NT2/D1 (cell line): ENCODE data around the gene MAP2.
"Not testable (repeated sequence)": the region's sequence is repeated elsewhere in the genome, so short reads cannot be mapped to it uniquely, and the experiment has no call there.

Experiments used
- DNase-seq: peaks from one replicate; pipeline ENCODE4 v3.0.0-alpha.2; 2011; ENCODE audit warnings: low read depth, low spot score
- H3K27me3 ChIP-seq: 2 replicates; pipeline ENCODE4 v1.6.0; 2011; ENCODE audit warnings: mild to moderate bottlenecking; ENCODE audit not compliant: insufficient read length, insufficient read depth
- H3K36me3 ChIP-seq: 2 replicates; pipeline ENCODE4 v1.6.1; 2011; ENCODE audit warnings: mild to moderate bottlenecking, low read length, mixed read lengths; ENCODE audit not compliant: insufficient read depth, insufficient read length
- H3K4me1 ChIP-seq: 2 replicates; pipeline ENCODE4 v1.5.1; 2011; ENCODE audit not compliant: insufficient read depth, insufficient read length
- H3K4me3 ChIP-seq: 2 replicates; pipeline ENCODE4 v1.5.1; 2011; ENCODE audit warnings: low read depth; ENCODE audit not compliant: insufficient read length
- H3K9ac ChIP-seq: 2 replicates; pipeline ENCODE4 v1.6.0; 2011; ENCODE audit warnings: low read depth; ENCODE audit not compliant: insufficient read length
- H3K9me3 ChIP-seq: 2 replicates; pipeline ENCODE4 v1.5.1; 2011; ENCODE audit warnings: mild to moderate bottlenecking, low read length; ENCODE audit not compliant: insufficient read depth
- SUZ12 ChIP-seq: IDR thresholded peaks from 2 replicates; pipeline ENCODE4 v1.6.1; 2011; ENCODE audit not compliant: insufficient read length, insufficient read depth; ENCODE audit errors: extremely low read depth
- YY1 ChIP-seq: IDR thresholded peaks from 2 replicates; pipeline ENCODE4 v1.6.1; 2011; ENCODE audit not compliant: insufficient read length, insufficient read depth
- ZNF274 ChIP-seq: IDR thresholded peaks from 2 replicates; pipeline ENCODE4 v1.6.1; 2011; ENCODE audit warnings: mild to moderate bottlenecking, low read depth, low read length

The MAP2 gene

DNA sequence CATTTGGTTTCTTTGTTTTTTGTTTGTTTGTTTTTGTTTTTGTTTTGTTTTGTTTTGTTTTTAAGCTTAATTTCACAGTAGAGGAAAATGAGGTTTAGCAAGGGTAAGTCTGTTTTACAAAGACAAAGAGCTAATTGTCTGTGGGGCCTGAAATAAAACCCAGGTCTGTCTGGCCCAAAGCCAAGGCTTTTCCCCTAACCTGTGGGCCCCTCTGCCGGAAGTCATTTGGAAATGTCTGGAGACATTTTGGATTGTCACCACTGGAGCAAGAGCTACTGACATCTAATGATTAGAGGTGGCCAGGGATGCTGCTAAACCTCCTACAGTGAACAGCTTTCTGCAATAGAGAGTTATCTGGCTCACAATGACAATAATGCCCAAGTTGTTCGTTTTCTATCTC is 167.2 kb downstream of the MAP2 start:
- no peak overlapping the region for H3K9ac ChIP-seq
- no peaks in the 10 kb centered on the region for H3K27me3 ChIP-seq
- TF ChIP-seq ZNF274 (no peak), SUZ12 (no peak), YY1 (no peak)
- no peaks in the 10 kb centered on the region for H3K4me1 ChIP-seq
- DNase-seq, result no peak
- H3K4me3 ChIP-seq, result no peak overlapping the region
- H3K36me3 ChIP-seq, result no peaks in the 10 kb centered on the region
- no peaks in the 10 kb centered on the region for H3K9me3 ChIP-seq

DNA sequence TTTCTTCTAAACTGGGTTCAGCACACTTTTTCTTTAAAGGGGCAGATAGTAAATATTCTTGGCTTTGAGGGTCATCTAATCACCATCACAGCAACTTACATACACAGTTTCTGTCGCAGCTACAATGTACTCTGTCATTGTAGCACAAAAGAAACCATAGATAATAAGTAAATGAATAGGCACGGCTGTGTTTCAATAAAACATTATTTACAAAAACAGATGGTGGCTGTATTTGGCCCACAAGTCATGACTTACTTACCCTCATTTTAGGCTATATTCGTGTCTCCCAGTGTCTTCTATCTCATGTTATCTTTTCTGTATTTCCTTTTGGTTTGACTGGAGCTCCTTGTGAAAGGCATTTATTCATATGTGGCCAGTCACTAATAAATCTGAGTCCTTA is 168.3 kb downstream of the MAP2 start:
- DNase-seq, result no peak
- Histone ChIP-seq H3K9me3 (no peaks in the 10 kb centered on the region), H3K9ac (no peak overlapping the region), H3K4me3 (no peak overlapping the region), H3K4me1 (no peaks in the 10 kb centered on the region), H3K27me3 (no peaks in the 10 kb centered on the region), H3K36me3 (no peaks in the 10 kb centered on the region)
- no peak for TF ChIP-seq ZNF274
- no peak for TF ChIP-seq YY1
- no peak for TF ChIP-seq SUZ12

DNA sequence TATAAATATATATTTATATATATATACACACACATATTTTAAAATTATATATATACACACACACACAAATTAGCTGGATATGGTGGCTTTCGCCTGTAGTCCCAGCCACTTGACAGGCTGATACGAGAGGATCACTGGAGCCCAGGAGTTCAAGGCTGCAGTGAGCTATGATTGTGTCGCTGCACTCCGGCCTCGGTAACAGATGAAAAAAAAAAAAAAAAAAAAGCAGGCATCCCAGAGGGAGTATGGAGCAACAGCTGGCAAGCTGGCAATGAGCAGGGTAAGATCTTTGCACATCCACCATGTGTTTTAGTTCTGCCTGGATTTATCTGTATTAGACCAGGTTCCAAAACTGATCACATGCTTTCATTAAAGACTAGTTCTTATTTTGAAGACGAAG is 170.1 kb downstream of the MAP2 start:
- no peak for TF ChIP-seq YY1
- TF ChIP-seq ZNF274, result no peak
- Histone ChIP-seq H3K4me3 (no peak overlapping the region), H3K9ac (no peak overlapping the region), H3K36me3 (no peaks in the 10 kb centered on the region), H3K9me3 (no peaks in the 10 kb centered on the region), H3K4me1 (no peaks in the 10 kb centered on the region), H3K27me3 (no peaks in the 10 kb centered on the region)
- DNase-seq, result no peak

GRCh38 chr2:209596262-209596661 is 172.4 kb downstream of the MAP2 start:
- Histone ChIP-seq H3K36me3 (no peaks in the 10 kb centered on the region), H3K9ac (no peak overlapping the region), H3K4me3 (no peak overlapping the region), H3K27me3 (no peaks in the 10 kb centered on the region), H3K4me1 (no peaks in the 10 kb centered on the region), H3K9me3 (no peaks in the 10 kb centered on the region)
- DNase-seq, result no peak
- no peak for TF ChIP-seq SUZ12
- no peak for TF ChIP-seq ZNF274
- no peak for TF ChIP-seq YY1

DNA sequence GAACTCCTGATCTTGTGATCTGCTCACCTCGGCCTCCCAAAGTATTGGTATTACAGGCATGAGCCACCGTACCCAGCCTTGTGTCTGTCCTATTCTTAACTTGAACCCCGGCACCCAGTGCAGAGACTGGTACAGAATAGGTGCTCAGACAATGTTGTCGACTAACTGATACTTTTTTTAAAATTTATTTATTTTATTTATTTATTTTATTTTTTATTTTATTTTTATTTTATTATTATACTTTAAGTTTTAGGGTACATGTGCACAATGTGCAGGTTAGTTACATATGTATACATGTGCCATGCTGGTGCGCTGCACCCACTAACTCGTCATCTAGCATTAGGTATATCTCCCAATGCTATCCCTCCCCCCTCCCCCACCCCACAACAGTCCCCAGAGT is 174.4 kb downstream of the MAP2 start:
- not testable (repeated sequence) for DNase-seq, H3K9me3 ChIP-seq

GRCh38 chr2:209600341-209601171 is 176.7 kb downstream of the MAP2 start:
- no peak for TF ChIP-seq ZNF274
- TF ChIP-seq SUZ12, result no peak
- TF ChIP-seq YY1, result no peak

More for the DNA sequence above, 174.4 kb downstream of the MAP2 start:
- not testable (repeated sequence) for H3K4me1 ChIP-seq, H3K27me3 ChIP-seq, H3K9ac ChIP-seq, H3K4me3 ChIP-seq, H3K36me3 ChIP-seq

GRCh38 chr2:209601497-209601896 is 177.7 kb downstream of the MAP2 start:
- no peak overlapping the region for H3K4me3 ChIP-seq
- no peak overlapping the region for H3K9ac ChIP-seq
- H3K4me1 ChIP-seq, result no peaks in the 10 kb centered on the region
- 0 out of 2 replicates have a peak, but pooled peaks cover 8% of the 10 kb centered on the region for H3K9me3 ChIP-seq
- H3K36me3 ChIP-seq, result no peaks in the 10 kb centered on the region
- DNase-seq, result no peak
- TF ChIP-seq ZNF274 (no peak), YY1 (no peak), SUZ12 (no peak)
- H3K27me3 ChIP-seq, result no peaks in the 10 kb centered on the region

More at GRCh38 chr2:209600341-209601171, 176.7 kb downstream of the MAP2 start:
- no peak overlapping the region for H3K4me3 ChIP-seq
- H3K27me3 ChIP-seq, result no peaks in the 10 kb centered on the region
- no peaks in the 10 kb centered on the region for H3K36me3 ChIP-seq
- DNase-seq, result no peak
- H3K4me1 ChIP-seq, result no peaks in the 10 kb centered on the region
- 0 out of 2 replicates have a peak, but pooled peaks cover 8% of the 10 kb centered on the region for H3K9me3 ChIP-seq
- H3K9ac ChIP-seq, result no peak overlapping the region
